ENCODE measurements around the gene EID3.

- no peak for TF ChIP-seq CTCF (IDR thresholded peaks at IDR 0.05)
- TF ChIP-seq POLR2A (IDR thresholded peaks at IDR 0.05), result no peak
Measured at GRCh38 chr12:104348283-104348993, 44.9 kb downstream of the EID3 start.

All from Peyer's patch (tissue), 4 donors.